GM23248 (cell line): ENCODE results near the gene CENPL.

ENCODE experiments used
- EZH2 ChIP-seq: fragments of 200-600 bp; sonication (generic); IDR thresholded peaks from 2 replicates; pipeline ENCODE4 v1.6.1; 2018; ENCODE audit warnings: antibody characterized with exemption, mild to moderate bottlenecking; ENCODE audit not compliant: insufficient read depth, poor library complexity, severe bottlenecking
- EZH2phosphoT487 ChIP-seq: fragments of 200-600 bp; sonication (generic); IDR thresholded peaks from 2 replicates; pipeline ENCODE4 v1.6.1; 2018; ENCODE audit warnings: antibody characterized with exemption, moderate library complexity, mild to moderate bottlenecking, low read depth; ENCODE audit not compliant: insufficient read depth

DNA sequence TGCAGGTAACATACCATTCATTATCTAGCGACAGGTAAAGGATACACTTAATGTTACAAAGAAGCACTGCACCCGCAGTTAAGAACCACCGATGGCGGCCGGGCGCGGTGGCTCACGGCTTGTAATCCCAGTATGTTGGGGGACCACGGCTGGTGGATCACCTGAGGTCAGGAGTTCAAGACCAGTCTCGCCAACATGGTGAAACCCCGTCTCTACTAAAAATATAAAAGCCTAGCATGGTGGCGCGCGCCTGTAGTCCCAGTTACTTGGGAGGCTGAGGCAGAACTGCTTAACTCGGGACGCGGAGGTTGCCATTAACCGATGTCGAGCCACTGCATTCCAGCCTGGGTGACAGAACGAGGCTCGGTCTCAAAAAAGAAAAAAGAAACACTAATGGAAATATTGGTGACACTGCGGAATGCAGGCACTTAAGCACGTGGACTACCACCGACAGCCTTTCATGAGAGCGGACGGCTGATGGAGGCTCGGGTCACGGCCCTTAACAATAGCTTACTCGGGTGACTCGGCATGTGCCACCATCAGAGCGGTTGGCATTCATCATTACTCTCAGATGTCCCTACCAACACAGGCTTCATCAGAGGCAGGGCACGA is 42.6 kb upstream of the CENPL start:
- TF ChIP-seq EZH2 (no peak), EZH2phosphoT487 (no peak)
